Kasumi-1 (cell line): ENCODE measurements around the gene CRIP2.

Source experiments
- DNase-seq, 2 experiments: peaks; one replicate each; lab custom pipeline; 2025; lab: John Stamatoyannopoulos, UW

Gene CRIP2

GRCh38 chr14:105476831-105477659 is 2.4 kb downstream of the CRIP2 start:
- no peak for DNase-seq

- DNase-seq: peak; percentile 5 to 17
Observed at GRCh38 chr14:105477660-105478397, 3.2 kb downstream of the CRIP2 start.

- no peak for DNase-seq
Observed at GRCh38 chr14:105478398-105479251, 4.0 kb downstream of the CRIP2 start.

DNA sequence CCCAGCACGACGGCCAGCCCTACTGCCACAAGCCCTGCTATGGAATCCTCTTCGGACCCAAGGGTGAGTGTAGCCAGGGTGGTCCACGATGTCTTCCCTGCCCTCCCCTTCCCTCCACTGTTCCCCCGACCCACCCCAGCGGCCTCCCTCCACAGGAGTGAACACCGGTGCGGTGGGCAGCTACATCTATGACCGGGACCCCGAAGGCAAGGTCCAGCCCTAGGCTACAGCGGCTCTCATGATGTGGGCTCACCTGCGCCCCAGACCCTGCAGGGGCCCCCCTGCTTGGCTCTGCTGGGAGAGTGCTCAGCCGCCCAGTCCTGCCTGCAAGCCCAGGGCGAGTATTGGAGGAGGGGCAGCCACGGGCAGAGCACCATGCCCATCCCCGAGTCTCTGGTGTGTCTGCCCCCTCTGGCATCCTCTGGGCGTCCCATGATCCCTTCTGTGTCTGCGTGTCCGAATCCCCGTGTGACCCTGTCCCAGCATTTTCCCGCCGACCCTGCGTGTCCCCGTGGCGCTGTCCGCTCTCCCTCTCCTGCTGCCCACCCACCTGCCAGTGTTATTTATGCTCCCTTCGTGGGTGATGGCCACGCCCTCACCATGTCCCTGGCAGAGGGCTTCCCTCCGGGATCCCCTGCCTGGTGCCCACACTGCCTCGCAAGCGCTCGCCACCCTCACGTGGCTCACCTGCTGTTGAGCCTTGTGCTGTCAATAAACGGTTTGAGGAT is 5.0 kb downstream of the CRIP2 start:
- no peak for DNase-seq

GRCh38 chr14:105480199-105480746 is 5.7 kb downstream of the CRIP2 start:
- DNase-seq: no peak

- peak; percentile 87 for DNase-seq
Observed at GRCh38 chr14:105480807-105481801, 6.5 kb downstream of the CRIP2 start.

DNA sequence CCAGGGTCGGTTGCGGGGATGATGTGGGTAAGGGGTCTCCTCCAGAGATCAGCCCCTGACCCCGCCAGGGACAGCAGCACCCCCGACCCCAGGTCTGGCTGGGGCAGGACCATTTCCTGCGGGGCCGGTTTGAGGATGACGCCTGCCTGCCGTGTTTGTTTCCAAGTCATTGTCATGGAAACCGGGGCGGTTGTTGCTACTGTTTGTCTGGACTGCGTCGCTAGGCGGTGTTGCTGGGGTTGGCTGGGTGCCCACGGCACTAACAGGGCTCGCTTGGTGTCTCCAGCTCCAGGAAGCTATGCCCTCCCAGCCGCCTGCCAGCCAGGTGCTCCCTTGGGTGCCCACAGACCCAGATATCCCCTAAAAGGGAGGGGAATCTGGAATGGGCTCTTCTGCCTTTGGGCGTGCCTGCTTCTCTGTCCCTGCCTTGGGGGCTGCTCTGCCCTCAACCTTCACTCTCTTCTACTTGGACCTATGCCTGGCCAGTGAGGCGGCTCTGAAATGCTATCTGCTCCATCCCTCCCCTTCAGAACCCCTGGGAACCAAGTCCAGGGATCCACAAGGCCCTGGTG is 7.4 kb downstream of the CRIP2 start:
- peak; percentile 70 for DNase-seq

DNA sequence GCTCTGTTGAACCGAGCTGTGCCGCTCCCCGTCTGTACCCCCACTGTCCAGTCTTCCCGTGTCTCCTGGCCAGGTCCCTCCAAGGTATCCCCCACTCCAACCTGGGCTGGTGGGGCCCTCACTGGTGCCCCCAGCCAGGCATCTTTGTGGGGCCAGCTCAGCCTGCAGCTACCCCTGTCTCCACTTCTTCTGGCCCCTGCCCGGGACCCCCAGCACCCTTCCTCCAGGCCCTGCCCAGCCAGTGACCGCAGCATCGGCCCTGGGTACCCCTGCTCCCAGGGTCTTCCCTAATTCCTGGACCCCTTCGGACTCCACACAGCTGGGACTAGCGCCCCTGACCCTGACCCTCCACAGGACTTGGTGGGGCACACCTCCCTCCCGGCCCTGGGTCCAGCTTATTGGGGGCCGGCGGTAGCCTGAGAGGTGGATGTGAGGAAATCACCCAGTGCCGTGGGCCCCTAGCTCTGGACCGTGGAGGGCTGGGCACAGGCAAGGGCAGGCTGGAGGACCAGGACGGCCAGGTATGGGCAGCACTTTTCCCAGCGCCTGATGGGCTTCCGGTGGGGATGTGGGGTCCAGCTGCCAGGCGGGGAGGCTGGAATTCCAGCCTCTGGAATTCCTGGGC is 8.0 kb downstream of the CRIP2 start:
- no peak for DNase-seq

GRCh38 chr14:105483300-105484068 is 8.9 kb downstream of the CRIP2 start:
- no peak for DNase-seq

DNA sequence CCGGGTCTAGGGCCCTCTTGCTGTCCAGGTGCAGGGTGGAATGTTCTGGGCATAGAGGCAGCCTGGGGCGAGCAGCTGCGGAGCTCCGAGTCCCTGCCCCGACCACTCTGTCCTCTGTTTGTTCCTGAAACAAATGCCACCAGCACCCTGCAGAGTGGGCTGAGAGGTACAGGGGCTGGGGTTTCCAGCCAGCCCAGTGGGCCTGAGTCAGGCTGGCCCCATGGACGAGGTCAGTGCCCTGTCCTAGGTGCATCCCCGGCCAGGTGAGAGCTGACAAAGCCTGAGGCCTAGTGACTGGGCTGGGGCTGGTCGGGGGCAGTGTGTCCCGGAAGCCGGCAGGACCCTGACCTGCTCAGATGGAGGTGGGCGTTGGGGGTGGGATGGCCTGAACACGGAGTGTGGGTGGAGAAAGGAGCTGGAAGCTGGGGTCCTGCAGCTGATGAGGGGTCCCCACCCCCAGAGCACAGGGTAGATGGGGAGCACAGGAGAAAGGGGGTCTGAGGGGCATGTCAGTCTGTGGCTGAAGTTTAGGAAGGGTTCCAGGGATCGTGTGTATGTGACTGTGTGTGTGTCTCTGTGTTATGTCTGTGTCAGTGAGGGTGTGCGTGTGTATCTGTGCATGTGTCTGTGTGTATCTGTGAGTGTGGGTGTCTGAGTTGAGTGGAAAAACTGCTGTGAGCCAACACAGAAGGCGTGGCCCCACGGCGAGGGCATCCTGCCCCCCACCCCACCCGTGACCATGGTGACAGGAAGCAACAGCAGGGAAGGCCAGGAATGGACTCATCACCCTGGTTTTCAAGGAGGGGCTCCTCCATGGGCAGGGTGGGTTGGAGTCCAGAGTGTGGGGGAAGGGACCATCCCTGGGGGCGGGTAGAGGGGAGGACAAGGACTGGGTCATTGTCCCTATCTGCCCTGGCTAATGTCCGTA is 9.7 kb downstream of the CRIP2 start:
- no peak for DNase-seq

DNA sequence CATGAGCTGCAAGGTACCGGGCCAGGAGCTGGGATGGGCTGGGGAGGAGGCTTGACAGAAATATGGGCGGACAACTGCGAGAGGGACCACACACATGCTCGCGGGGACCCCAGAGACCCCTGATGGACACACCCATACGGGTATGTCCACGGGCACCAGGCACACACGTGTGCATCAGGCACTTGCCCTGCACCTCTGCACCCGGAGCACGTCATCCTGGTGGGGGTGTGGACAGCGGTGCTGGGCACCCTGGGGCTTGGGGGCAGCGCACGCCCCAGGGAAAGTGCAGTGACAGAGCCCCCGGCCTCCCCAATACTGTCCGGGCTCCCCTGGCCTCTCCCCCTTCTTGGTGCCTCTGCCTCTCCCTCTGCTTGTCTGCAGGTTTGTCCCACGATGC is 10.4 kb downstream of the CRIP2 start:
- DNase-seq: no peak

DNA sequence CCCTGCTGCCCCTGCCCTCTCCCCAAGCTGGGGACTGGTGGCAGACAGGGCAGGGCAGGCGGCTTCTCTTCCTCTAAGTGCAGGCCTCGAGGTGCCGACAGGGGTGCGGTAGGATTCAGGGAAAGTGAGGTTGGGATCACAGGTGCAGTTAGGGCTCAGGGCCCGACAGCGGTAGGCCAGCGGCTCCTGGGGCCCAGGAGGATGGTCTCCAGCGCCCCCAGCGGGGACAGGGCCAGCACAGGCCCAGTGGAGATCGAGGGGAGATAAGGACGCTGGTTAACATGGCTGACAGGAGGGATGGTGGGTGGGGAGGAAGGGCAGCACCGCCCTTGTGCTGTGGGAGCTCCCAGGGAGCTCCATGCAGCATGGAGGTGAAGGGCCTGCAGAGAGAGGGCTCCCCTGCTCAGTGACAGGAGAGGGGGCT is 11.1 kb downstream of the CRIP2 start:
- peak; percentile 2 to 28 for DNase-seq

DNA sequence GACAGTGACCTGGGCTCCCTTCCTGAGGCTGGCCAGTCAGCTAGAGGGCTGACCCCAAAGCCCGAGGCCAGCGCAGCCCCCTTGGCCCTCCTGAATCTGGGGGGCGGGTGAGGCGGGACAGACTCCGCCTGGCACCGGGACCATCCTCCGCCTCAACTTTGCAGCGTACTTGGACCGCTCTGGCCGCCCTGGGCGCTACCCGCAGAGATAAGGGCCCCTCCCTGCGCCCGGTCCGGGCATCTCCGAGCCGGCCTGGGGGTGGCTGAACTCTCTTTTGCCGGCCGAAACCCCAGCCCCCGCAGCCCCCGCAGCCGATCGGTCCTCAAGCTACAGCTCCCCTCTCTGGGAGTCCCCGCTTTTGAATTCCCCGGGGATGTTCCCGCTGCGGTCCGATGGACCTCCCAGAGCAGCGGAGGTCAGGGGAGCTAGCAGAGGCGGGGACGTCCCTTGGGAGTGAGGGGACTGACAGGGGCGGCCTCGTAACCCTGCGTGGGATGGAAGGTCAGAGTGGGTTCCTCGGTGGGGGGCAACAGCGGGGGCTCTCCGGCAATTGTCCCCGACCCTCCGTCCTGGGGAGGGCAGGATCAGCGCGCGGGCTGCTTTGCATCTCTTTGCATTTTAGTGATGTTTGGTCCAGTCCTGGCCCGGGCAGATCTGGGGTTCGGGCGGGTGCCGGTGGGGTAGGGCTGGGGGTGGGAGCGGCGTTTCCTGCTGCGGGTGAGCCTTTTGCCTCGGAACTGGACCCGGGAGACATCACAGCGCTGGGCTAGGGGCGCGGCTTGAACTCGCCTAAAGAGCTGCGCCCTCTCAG is 11.7 kb downstream of the CRIP2 start, which contains the start of gene CRIP1:
CRIP1 (plus strand) TSS at position 724 of the 811 bp plus-strand sequence. CDS start 374 bp downstream, outside the sequence.
- DNase-seq: no peak

GRCh38 chr14:105486974-105487448 is 12.4 kb downstream of the CRIP2 start:
- DNase-seq: no peak

GRCh38 chr14:105487449-105487985 is 12.9 kb downstream of the CRIP2 start:
- DNase-seq: peak in 1 of 2 experiments; percentile 6
